Sigmoid colon (tissue), 7 donors: ENCODE data around the gene PCOLCE2. TPM values are rescaled to one million over a fixed set of nuclear protein-coding genes. Genes with fewer than 3 reads are reported as not detected.
"Not testable (repeated sequence)": the region's sequence is repeated elsewhere in the genome, so short reads cannot be mapped to it uniquely, and the experiment has no call there.

Source experiments
- DNase-seq: peaks from one replicate; pipeline ENCODE4 v3.0.0-alpha.2; 2019
- H3K27ac ChIP-seq, 4 donors: fragments of 200-600 bp; sonication (generic); one replicate each; pipeline ENCODE4 v1.5.1; 2016 to 2019; ENCODE audit warnings: mild to moderate bottlenecking in 1 of 4
- H3K27me3 ChIP-seq, 3 donors: fragments of 200-600 bp; sonication (generic); one replicate each; pipeline ENCODE4 v1.5.1; 2019; ENCODE audit warnings: mild to moderate bottlenecking in 1 of 3
- H3K36me3 ChIP-seq, 4 donors: fragments of 200-600 bp; sonication (generic); one replicate each; pipeline ENCODE4 v1.5.1; 2016 to 2019
- H3K4me1 ChIP-seq, 4 donors: fragments of 200-600 bp; sonication (generic); one replicate each; pipeline ENCODE4 v1.5.1; 2017 to 2019
- H3K4me3 ChIP-seq, 4 donors: fragments of 200-600 bp; sonication (generic); one replicate each; pipeline ENCODE4 v1.5.1; 2017 to 2019; ENCODE audit warnings: mild to moderate bottlenecking in 2 of 4, moderate library complexity in 1 of 4
- H3K9me3 ChIP-seq, 4 donors: fragments of 200-600 bp in 3 of 4; sonication (generic) in 3 of 4; one replicate each; pipeline versions ENCODE4 v1.5.1 to v1.6.1; 2013 to 2019
- CTCF ChIP-seq, 4 experiments: fragments of 450-650 bp in 3 of 4; fragments of 200-600 bp in 1 of 4; IDR thresholded peaks; one replicate each; pipeline ENCODE4 v1.5.1; 2016 to 2019; ENCODE audit warnings: antibody characterized with exemption in 4 of 4, mild to moderate bottlenecking in 3 of 4, moderate library complexity in 2 of 4
- EP300 ChIP-seq, 4 donors: sonication (generic); formaldehyde crosslinking; IDR thresholded peaks; one replicate each; pipeline ENCODE4 v1.6.1; 2017; ENCODE audit warnings: antibody characterized with exemption in 4 of 4
- POLR2A ChIP-seq, 2 donors: fragments of 450-650 bp; IDR thresholded peaks; one replicate each; pipeline ENCODE4 v1.6.1; 2016; ENCODE audit warnings: antibody characterized with exemption in 2 of 2, mild to moderate bottlenecking in 2 of 2, moderate library complexity in 2 of 2
- POLR2AphosphoS5 ChIP-seq, 4 donors: sonication (generic); formaldehyde crosslinking; IDR thresholded peaks; one replicate each; pipeline ENCODE4 v1.6.1; 2017; ENCODE audit warnings: antibody characterized with exemption in 4 of 4
- WGBS, 2 donors: extraction: QIAGEN DNeasy Blood & Tissue Kit; methylation state at CpG; one replicate each; pipeline ENCODE4 v1.1.7; 2013; 5-methylcytosine and 5-hydroxymethylcytosine counted together
- intact Hi-C: fragments of 100-400 bp; cut with DNase I; formaldehyde crosslinking; loops from one replicate; pipeline ENCODE4 v1.15.1; 2023
- polyA plus RNA-seq, 3 donors: library from polyadenylated mRNA; stranded (reverse); fragments of 200-250 nt; gene quantifications; one replicate each; pipeline ENCODE4 v1.2.3, GENCODE V29; 2013
- total RNA-seq, 4 donors: library from RNA; depleted of rRNA; stranded (reverse); fragments of >200 nt; gene quantifications; one replicate each; pipeline ENCODE4 v1.1.0, GENCODE V29; 2016
- donor health status: healthy with polysubstance abuse.
- donor health status: Bipolar disorder and iron deficiency.
- donor health status: healthy.

PCOLCE2 gene
- total and polyA plus RNA-seq, 7 donors = 3.6 to 33.9 (median 16.3) TPM; not detected in 1

DNA sequence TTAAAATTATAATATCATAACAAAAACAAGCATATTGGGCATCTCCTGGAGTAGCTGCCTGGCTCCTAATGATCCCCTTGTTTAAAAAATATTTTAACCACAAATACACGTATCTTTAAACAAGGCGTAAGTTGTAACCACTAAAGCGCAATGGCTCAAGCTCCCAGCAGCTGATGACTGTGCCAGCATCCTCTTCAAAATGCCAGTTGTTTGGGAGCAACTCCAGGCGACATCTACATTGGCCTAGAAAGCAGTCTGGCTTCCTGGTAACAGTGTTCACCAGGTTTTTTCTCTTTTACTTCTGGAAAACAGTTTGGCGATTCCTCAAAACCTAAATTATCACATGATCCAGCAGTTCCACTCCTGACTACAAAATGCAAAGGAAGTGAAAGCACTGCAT, 13.8 kb downstream of the PCOLCE2 start:
- H3K27me3 ChIP-seq = no peaks in the 10 kb centered on the region

DNA sequence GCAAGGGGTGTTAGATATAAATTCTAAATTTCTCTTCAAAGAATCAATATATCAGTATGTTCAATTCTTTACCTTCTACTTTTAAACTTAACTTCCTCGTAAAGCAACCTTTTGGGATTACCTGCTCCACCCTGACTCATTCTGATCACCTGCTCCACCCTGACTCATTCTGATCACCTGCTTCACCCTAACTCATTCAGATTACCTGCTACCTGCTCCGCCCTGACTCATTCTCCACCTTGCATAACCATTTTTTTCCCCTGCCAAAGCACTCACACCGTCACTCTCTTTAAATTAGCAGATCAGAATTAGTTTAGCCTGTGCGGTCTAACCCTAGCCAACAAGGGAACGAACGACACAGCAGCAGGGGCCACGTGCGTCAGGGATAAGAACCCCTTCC, 20.5 kb downstream of the PCOLCE2 start:
- H3K9me3 ChIP-seq, H3K27me3 ChIP-seq, intact Hi-C loops, DNase-seq, H3K4me3 ChIP-seq, H3K27ac ChIP-seq, H3K4me1 ChIP-seq, H3K36me3 ChIP-seq: not testable (repeated sequence)
- WGBS, 2 donors = 79 to 92% methylated on average over 8 of the region's 8 CpGs

More for the DNA sequence above, 13.8 kb downstream of the PCOLCE2 start:
- Histone ChIP-seq H3K36me3 (no peaks in the 10 kb centered on the region), H3K4me1 (no peaks in the 10 kb centered on the region), H3K27ac (no peak overlapping the region), H3K4me3 (no peak overlapping the region), H3K9me3 (no peaks in the 10 kb centered on the region)
- 89 to 90% methylated on average over 5 of the region's 5 CpGs for WGBS, 2 donors
- TF ChIP-seq POLR2AphosphoS5 (IDR thresholded peaks at IDR 0.05) (no peak), CTCF (IDR thresholded peaks at IDR 0.05) (no peak), EP300 (IDR thresholded peaks at IDR 0.05) (no peak), POLR2A (IDR thresholded peaks at IDR 0.05) (no peak)
- DNase-seq = no peak
- intact Hi-C loops = no loop called here

- Histone ChIP-seq H3K9me3 (no peaks in the 10 kb centered on the region), H3K27ac (no peak overlapping the region), H3K36me3 (no peaks in the 10 kb centered on the region), H3K27me3 (no peaks in the 10 kb centered on the region), H3K4me3 (no peak overlapping the region), H3K4me1 (no peaks in the 10 kb centered on the region)
- no peak for TF ChIP-seq POLR2AphosphoS5 (IDR thresholded peaks at IDR 0.05)
- TF ChIP-seq POLR2A (IDR thresholded peaks at IDR 0.05) = no peak
- no peak for TF ChIP-seq EP300 (IDR thresholded peaks at IDR 0.05)
- no peak for TF ChIP-seq CTCF (IDR thresholded peaks at IDR 0.05)
- no peak for DNase-seq
- intact Hi-C loops = no loop called here
- WGBS, 2 donors = 73 to 81% methylated on average over 9 of the region's 9 CpGs
Observed at GRCh38 chr3:142866841-142867631, 21.8 kb downstream of the PCOLCE2 start.

DNA sequence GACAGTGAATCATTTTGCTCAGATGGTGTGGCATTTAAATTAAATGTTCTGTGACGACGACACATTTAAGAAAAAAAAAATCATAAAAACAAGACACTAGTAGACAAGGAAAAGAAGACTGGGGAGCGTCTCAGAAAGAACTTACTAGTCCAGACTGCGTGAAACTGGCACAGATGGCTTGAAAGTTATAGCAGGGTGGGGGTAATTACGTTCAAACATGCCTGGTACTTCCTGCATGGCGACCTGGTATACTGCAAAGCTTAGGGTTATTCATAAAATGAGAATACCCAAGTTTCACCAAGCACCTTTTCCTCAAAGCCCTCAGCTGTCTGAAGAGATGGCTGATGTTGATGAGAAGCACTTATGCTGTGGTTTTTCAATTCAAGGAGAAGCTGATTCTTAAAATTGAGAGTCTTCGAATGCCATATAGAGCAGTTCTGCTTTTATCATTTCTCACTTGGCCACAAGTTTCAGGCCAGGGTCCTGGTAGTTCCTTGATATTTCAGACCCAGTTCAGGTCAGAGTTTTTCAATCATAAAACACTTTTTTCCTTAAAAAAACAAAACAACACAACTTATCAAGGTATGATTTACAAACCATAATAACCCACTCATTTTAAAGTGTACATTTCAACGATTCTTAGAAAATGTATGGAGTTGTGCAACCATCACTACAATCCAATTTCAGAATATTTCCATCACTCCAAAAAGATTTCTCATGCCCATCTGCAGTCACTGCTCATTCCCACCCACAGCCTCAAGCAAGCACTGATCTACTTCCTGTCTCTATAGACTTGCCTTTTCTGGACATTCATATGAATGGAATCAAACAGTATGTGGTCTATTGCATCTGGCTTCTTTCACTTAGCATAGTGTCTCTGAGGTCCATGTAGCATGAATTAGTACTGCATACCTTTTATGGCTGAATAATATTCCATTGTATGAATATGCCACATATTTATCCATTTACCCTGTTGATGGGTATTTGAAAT, 24.7 kb downstream of the PCOLCE2 start:
- H3K9me3 ChIP-seq = no peaks in the 10 kb centered on the region
- WGBS, 2 donors = 31 to 63% methylated on average over 8 of the region's 8 CpGs
- no peaks in the 10 kb centered on the region for H3K27me3 ChIP-seq
- no peak overlapping the region for H3K27ac ChIP-seq
- H3K36me3 ChIP-seq = no peaks in the 10 kb centered on the region
- H3K4me1 ChIP-seq = no peaks in the 10 kb centered on the region
- no peak for DNase-seq
- H3K4me3 ChIP-seq = no peak overlapping the region
- TF ChIP-seq EP300 (IDR thresholded peaks at IDR 0.05) (no peak), CTCF (IDR thresholded peaks at IDR 0.05) (no peak), POLR2A (IDR thresholded peaks at IDR 0.05) (no peak), POLR2AphosphoS5 (IDR thresholded peaks at IDR 0.05) (no peak)
- intact Hi-C loops = no loop called here
